ENCODE data around the gene GMFB. TPM values are rescaled to one million over a fixed set of nuclear protein-coding genes. Genes with fewer than 3 reads are reported as not detected.

GMFB gene
- total and polyA plus RNA-seq, 2 experiments from 2014 or later: 76.8 to 110 TPM

GRCh38 chr14:54483073-54483745, 5.6 kb downstream of the GMFB start:
- Histone ChIP-seq H2AFZ (no peak overlapping the region), H4K20me1 (ENCODE audit: insufficient read depth) (0 out of 2 replicates have a peak, but pooled peaks cover 9% of the 10 kb centered on the region), H3K27ac (no peak overlapping the region), H3K4me3 (no peak overlapping the region), H3K36me3 (ENCODE audit: low read depth) (peaks cover 39% of the 10 kb centered on the region), H3K9me2 (ENCODE audit: insufficient read depth) (no peaks in the 10 kb centered on the region), H3K27me3 (replicated peaks; ENCODE audit: insufficient read depth) (no peaks in the 10 kb centered on the region), H3K4me2 (ENCODE audit: unreplicated experiment) (no peak overlapping the region), H3K4me1 (ENCODE audit: insufficient read depth) (peaks cover 36% of the 10 kb centered on the region), H3K9me3 (ENCODE audit: low read depth) (no peaks in the 10 kb centered on the region), H3K79me2 (ENCODE audit: insufficient read depth) (peaks cover 96% of the 10 kb centered on the region), H3K9ac (no peak overlapping the region), H3F3A (ENCODE audit: insufficient read depth) (peaks cover 13% of the 10 kb centered on the region)
- in situ Hi-C loops (cut with MboI): no loop called here
- DNase-seq: no peak
- 92 to 95% methylated on average over 8 of the region's 8 CpGs for WGBS, 2 experiments (ENCODE audit: low coverage in 1 of 2, low lambda C conversion rate in 2 of 2, missing lambda C conversion rate in 2 of 2)
- TF ChIP-seq EZH2phosphoT487 (IDR thresholded peaks at IDR 0.05; ENCODE audit: insufficient read depth, low read depth) (no peak), EZH2 (IDR thresholded peaks at IDR 0.05; ENCODE audit: insufficient read depth, poor library complexity, severe bottlenecking) (no peak)

GRCh38 chr14:54481695-54482094, 7.1 kb downstream of the GMFB start:
- H3K27me3 ChIP-seq (replicated peaks; ENCODE audit: insufficient read depth): no peaks in the 10 kb centered on the region
- H3K4me3 ChIP-seq: no peak overlapping the region
- H3K9me3 ChIP-seq (ENCODE audit: low read depth): no peaks in the 10 kb centered on the region
- no peaks in the 10 kb centered on the region for H3K9me2 ChIP-seq (ENCODE audit: insufficient read depth)
- 96 to 98% methylated on average over 2 of the region's 2 CpGs for WGBS, 2 experiments (ENCODE audit: low coverage in 1 of 2, low lambda C conversion rate in 2 of 2, missing lambda C conversion rate in 2 of 2)
- no peak overlapping the region for H3K9ac ChIP-seq
- H3K4me1 ChIP-seq (ENCODE audit: insufficient read depth): peaks cover 26% of the 10 kb centered on the region
- in situ Hi-C loops (cut with MboI): no loop called here
- H3K79me2 ChIP-seq (ENCODE audit: insufficient read depth): peaks cover 96% of the 10 kb centered on the region
- H4K20me1 ChIP-seq (ENCODE audit: insufficient read depth): 0 out of 2 replicates have a peak, but pooled peaks cover 9% of the 10 kb centered on the region
- TF ChIP-seq EZH2 (IDR thresholded peaks at IDR 0.05; ENCODE audit: insufficient read depth, poor library complexity, severe bottlenecking) (no peak), EZH2phosphoT487 (IDR thresholded peaks at IDR 0.05; ENCODE audit: insufficient read depth, low read depth) (no peak)
- DNase-seq: no peak
- no peak overlapping the region for H2AFZ ChIP-seq
- no peak overlapping the region for H3K27ac ChIP-seq
- peaks cover 53% of the 10 kb centered on the region for H3K36me3 ChIP-seq (ENCODE audit: low read depth)
- peak overlapping the region; percentile 2 for H3K4me2 ChIP-seq (ENCODE audit: unreplicated experiment)
- peaks cover 13% of the 10 kb centered on the region; the same call in 1 of the 2 replicates for H3F3A ChIP-seq (ENCODE audit: insufficient read depth)

GRCh38 chr14:54480830-54481562, 7.8 kb downstream of the GMFB start:
- Histone ChIP-seq H3K4me1 (ENCODE audit: insufficient read depth) (peaks cover 23% of the 10 kb centered on the region; the same call in 1 of the 2 replicates), H3K27ac (no peak overlapping the region), H3K9ac (no peak overlapping the region), H3K4me3 (no peak overlapping the region), H3K9me3 (ENCODE audit: low read depth) (no peaks in the 10 kb centered on the region), H3K4me2 (ENCODE audit: unreplicated experiment) (peak overlapping the region; percentile 2), H4K20me1 (ENCODE audit: insufficient read depth) (0 out of 2 replicates have a peak, but pooled peaks cover 9% of the 10 kb centered on the region), H3F3A (ENCODE audit: insufficient read depth) (peaks cover 8% of the 10 kb centered on the region; the same call in 1 of the 2 replicates), H3K27me3 (replicated peaks; ENCODE audit: insufficient read depth) (no peaks in the 10 kb centered on the region), H3K79me2 (ENCODE audit: insufficient read depth) (peaks cover 94% of the 10 kb centered on the region), H3K36me3 (ENCODE audit: low read depth) (peaks cover 58% of the 10 kb centered on the region), H2AFZ (no peak overlapping the region), H3K9me2 (ENCODE audit: insufficient read depth) (no peaks in the 10 kb centered on the region)
- in situ Hi-C loops (cut with MboI): no loop called here
- no peak for DNase-seq
- 81 to 89% methylated on average over 4 of the region's 4 CpGs for WGBS, 2 experiments (ENCODE audit: low coverage in 1 of 2, low lambda C conversion rate in 2 of 2, missing lambda C conversion rate in 2 of 2)
- no peak for TF ChIP-seq EZH2 (IDR thresholded peaks at IDR 0.05; ENCODE audit: insufficient read depth, poor library complexity, severe bottlenecking)
- no peak for TF ChIP-seq EZH2phosphoT487 (IDR thresholded peaks at IDR 0.05; ENCODE audit: insufficient read depth, low read depth)

GRCh38 chr14:54478636-54479215, 10.1 kb downstream of the GMFB start:
- no peaks in the 10 kb centered on the region for H3K27me3 ChIP-seq (replicated peaks; ENCODE audit: insufficient read depth)
- H3K79me2 ChIP-seq (ENCODE audit: insufficient read depth): peaks cover 81% of the 10 kb centered on the region
- H4K20me1 ChIP-seq (ENCODE audit: insufficient read depth): 0 out of 2 replicates have a peak, but pooled peaks cover 5% of the 10 kb centered on the region
- no peak overlapping the region for H2AFZ ChIP-seq
- no peaks in the 10 kb centered on the region for H3K9me2 ChIP-seq (ENCODE audit: insufficient read depth)
- H3K27ac ChIP-seq: no peak overlapping the region
- no peak overlapping the region for H3K4me2 ChIP-seq (ENCODE audit: unreplicated experiment)
- in situ Hi-C loops (cut with MboI): no loop called here
- H3K4me3 ChIP-seq: no peak overlapping the region
- peak; percentile 8 for DNase-seq
- WGBS, 2 experiments (ENCODE audit: low coverage in 1 of 2, low lambda C conversion rate in 2 of 2, missing lambda C conversion rate in 2 of 2): 58 to 60% methylated on average over 3 of the region's 3 CpGs
- no peak for TF ChIP-seq EZH2 (IDR thresholded peaks at IDR 0.05; ENCODE audit: insufficient read depth, poor library complexity, severe bottlenecking)
- no peak for TF ChIP-seq EZH2phosphoT487 (IDR thresholded peaks at IDR 0.05; ENCODE audit: insufficient read depth, low read depth)
- no peaks in the 10 kb centered on the region for H3K9me3 ChIP-seq (ENCODE audit: low read depth)
- peaks cover 15% of the 10 kb centered on the region; the same call in 1 of the 2 replicates for H3K4me1 ChIP-seq (ENCODE audit: insufficient read depth)
- peaks cover 74% of the 10 kb centered on the region for H3K36me3 ChIP-seq (ENCODE audit: low read depth)
- H3K9ac ChIP-seq: no peak overlapping the region
- peaks cover 8% of the 10 kb centered on the region; the same call in 1 of the 2 replicates for H3F3A ChIP-seq (ENCODE audit: insufficient read depth)
